GM12878 (cell line): Measurements from ENCODE around the gene RBM10. TPM values are rescaled to one million over a fixed set of nuclear protein-coding genes. Genes with fewer than 3 reads are reported as not detected.

Source experiments
- ATF7 ChIP-seq: fragments of 450-650 bp; IDR thresholded peaks from 2 replicates; pipeline ENCODE4 v1.6.1; 2016; ENCODE audit warnings: low read depth, mild to moderate bottlenecking
- BMI1 ChIP-seq: fragments of 450-650 bp; IDR thresholded peaks from 2 replicates; pipeline ENCODE4 v1.6.1; 2016; ENCODE audit warnings: mild to moderate bottlenecking, moderate library complexity, borderline replicate concordance
- BRCA1 ChIP-seq: IDR thresholded peaks from 2 replicates; pipeline ENCODE4 v1.6.1; 2011; ENCODE audit warnings: low read depth, low read length, improper control_type of control experiment
- CREB1 ChIP-seq: IDR thresholded peaks from 2 replicates; pipeline ENCODE4 v1.6.1; 2012; ENCODE audit warnings: low read depth, mild to moderate bottlenecking, inconsistent platforms
- CREM ChIP-seq: IDR thresholded peaks from 2 replicates; pipeline ENCODE4 v1.6.1; 2014; ENCODE audit warnings: antibody characterized with exemption, low read depth
- ESRRA ChIP-seq: IDR thresholded peaks from 2 replicates; pipeline ENCODE4 v1.6.1; 2012; ENCODE audit warnings: mild to moderate bottlenecking, low read length, improper control_type of control experiment
- FOXK2 ChIP-seq: fragments of 450-650 bp; IDR thresholded peaks from 2 replicates; pipeline ENCODE4 v1.6.1; 2017; ENCODE audit warnings: mild to moderate bottlenecking, moderate library complexity
- IKZF1 ChIP-seq: fragments of 450-650 bp; conservative IDR thresholded peaks from 2 replicates; pipeline ENCODE4 v1.6.1; 2017; ENCODE audit warnings: antibody characterized with exemption, mild to moderate bottlenecking
- JUND ChIP-seq: IDR thresholded peaks from 2 replicates; pipeline ENCODE4 v1.6.1; 2012; ENCODE audit warnings: low read depth, mild to moderate bottlenecking, low read length, improper control_type of control experiment, moderate library complexity
- LARP7 ChIP-seq: fragments of 450-650 bp; IDR thresholded peaks from 2 replicates; pipeline ENCODE4 v1.6.1; 2017; ENCODE audit warnings: mild to moderate bottlenecking
- MAX ChIP-seq: IDR thresholded peaks from 2 replicates; pipeline ENCODE4 v1.6.1; 2012; ENCODE audit warnings: low read depth, low read length, improper control_type of control experiment
- MTA3 ChIP-seq: IDR thresholded peaks from 2 replicates; pipeline ENCODE4 v1.6.1; 2012; ENCODE audit warnings: low read length, inconsistent platforms, borderline replicate concordance
- NFYA ChIP-seq: IDR thresholded peaks from 2 replicates; pipeline ENCODE4 v1.6.1; 2011; ENCODE audit warnings: low read depth, mild to moderate bottlenecking, low read length, improper control_type of control experiment, borderline replicate concordance
- PKNOX1 ChIP-seq: fragments of 450-650 bp; IDR thresholded peaks from 2 replicates; pipeline ENCODE4 v1.6.1; 2016; ENCODE audit warnings: mild to moderate bottlenecking
- PML ChIP-seq: IDR thresholded peaks from 2 replicates; pipeline ENCODE4 v1.6.1; 2012; ENCODE audit warnings: low read length, inconsistent platforms
- RB1 ChIP-seq: fragments of 450-650 bp; formaldehyde crosslinking; IDR thresholded peaks from 2 replicates; pipeline ENCODE4 v1.6.1; 2017; ENCODE audit warnings: mild to moderate bottlenecking, borderline replicate concordance
- RELA ChIP-seq: fragments of 450-650 bp; IDR thresholded peaks from 2 replicates; pipeline ENCODE4 v1.8.0; 2014; ENCODE audit warnings: borderline replicate concordance; ENCODE audit not compliant: partially characterized antibody
- RELB ChIP-seq: fragments of 450-650 bp; IDR thresholded peaks from 2 replicates; pipeline ENCODE4 v1.6.1; 2017; ENCODE audit warnings: low read depth, mild to moderate bottlenecking, moderate library complexity
- RUNX3 ChIP-seq: IDR thresholded peaks from 2 replicates; pipeline ENCODE4 v1.6.1; 2012; ENCODE audit warnings: low read length, inconsistent platforms
- SIX5 ChIP-seq: IDR thresholded peaks from 2 replicates; pipeline ENCODE4 v1.6.1; 2011; ENCODE audit warnings: mild to moderate bottlenecking, low read depth, low read length, moderate library complexity; ENCODE audit not compliant: severe bottlenecking
- SMAD1 ChIP-seq: fragments of 450-650 bp; IDR thresholded peaks from 2 replicates; pipeline ENCODE4 v1.6.1; 2018; ENCODE audit warnings: mild to moderate bottlenecking, low read depth; ENCODE audit not compliant: partially characterized antibody
- SP1 ChIP-seq: IDR thresholded peaks from one replicate; pipeline ENCODE4 v1.6.1; 2011; ENCODE audit warnings: low read depth, low read length
- SREBF2 ChIP-seq: IDR thresholded peaks from 2 replicates; pipeline ENCODE4 v1.6.1; 2012; ENCODE audit warnings: mild to moderate bottlenecking, low read length
- SUPT20H ChIP-seq: IDR thresholded peaks from 2 replicates; pipeline ENCODE4 v1.6.1; 2011; ENCODE audit warnings: low read depth, mild to moderate bottlenecking, low read length, moderate library complexity, borderline replicate concordance; ENCODE audit not compliant: control insufficient read depth
- TCF3 ChIP-seq: IDR thresholded peaks from 2 replicates; pipeline ENCODE4 v1.6.1; 2012; ENCODE audit warnings: low read depth, mild to moderate bottlenecking, low read length, borderline replicate concordance; ENCODE audit not compliant: insufficient read depth
- YY1 ChIP-seq: IDR thresholded peaks from 2 replicates; pipeline ENCODE4 v1.6.1; 2011; ENCODE audit warnings: low read depth, mild to moderate bottlenecking, low read length
- ZNF274 ChIP-seq: IDR thresholded peaks from one replicate; pipeline ENCODE4 v1.8.0; 2011; ENCODE audit not compliant: insufficient read length, insufficient read depth
- ZNF384 ChIP-seq: IDR thresholded peaks from 2 replicates; pipeline ENCODE4 v1.6.1; 2012; ENCODE audit warnings: low read depth, mild to moderate bottlenecking, low read length, improper control_type of control experiment, borderline replicate concordance
- polyA plus RNA-seq, 11 experiments: library from polyadenylated mRNA; depleted of rRNA in 4 of 11; unstranded in 6 of 11; stranded (reverse) in 5 of 11; fragments of >200 nt; fragmentation: Nextera tagmentation in 4 of 11; fragmentation: Illumina TruSeq in 1 of 11; extraction: Ambion mirVana in 4 of 11; extraction: Trizol in 1 of 11; gene quantifications; 1 replicate in 1 of 11; 2 replicates in 10 of 11; pipeline versions ENCODE4 v1.2.1 to v1.2.3, GENCODE V29; 2011 to 2016; ENCODE audit warnings: inconsistent platforms in 2 of 11, missing spikeins in 2 of 11, low read depth in 1 of 11
- total RNA-seq, 4 experiments: library from RNA; depleted of rRNA in 3 of 4; stranded (reverse); fragments of >200 nt in 3 of 4; fragmentation: Illumina TruSeq in 1 of 4; extraction: Trizol in 1 of 4; gene quantifications; 2 replicates each; pipeline versions ENCODE4 v1.2.1 to v1.2.3, GENCODE V29; 2013 to 2021
- TF ChIP-seq, protein P1 (sequence below): IDR thresholded peaks from 2 replicates; pipeline ENCODE4 v1.6.1; 2011; ENCODE audit warnings: mild to moderate bottlenecking, low read depth, low read length, moderate library complexity; ENCODE audit not compliant: insufficient replicate concordance

RBM10 gene
- total and polyA plus RNA-seq, 10 of the 15 experiments (the other 5 are each of a cell fraction or from before 2014, with no cell fraction given) = 1.4 to 60.0 (median 29.8) TPM

DNA sequence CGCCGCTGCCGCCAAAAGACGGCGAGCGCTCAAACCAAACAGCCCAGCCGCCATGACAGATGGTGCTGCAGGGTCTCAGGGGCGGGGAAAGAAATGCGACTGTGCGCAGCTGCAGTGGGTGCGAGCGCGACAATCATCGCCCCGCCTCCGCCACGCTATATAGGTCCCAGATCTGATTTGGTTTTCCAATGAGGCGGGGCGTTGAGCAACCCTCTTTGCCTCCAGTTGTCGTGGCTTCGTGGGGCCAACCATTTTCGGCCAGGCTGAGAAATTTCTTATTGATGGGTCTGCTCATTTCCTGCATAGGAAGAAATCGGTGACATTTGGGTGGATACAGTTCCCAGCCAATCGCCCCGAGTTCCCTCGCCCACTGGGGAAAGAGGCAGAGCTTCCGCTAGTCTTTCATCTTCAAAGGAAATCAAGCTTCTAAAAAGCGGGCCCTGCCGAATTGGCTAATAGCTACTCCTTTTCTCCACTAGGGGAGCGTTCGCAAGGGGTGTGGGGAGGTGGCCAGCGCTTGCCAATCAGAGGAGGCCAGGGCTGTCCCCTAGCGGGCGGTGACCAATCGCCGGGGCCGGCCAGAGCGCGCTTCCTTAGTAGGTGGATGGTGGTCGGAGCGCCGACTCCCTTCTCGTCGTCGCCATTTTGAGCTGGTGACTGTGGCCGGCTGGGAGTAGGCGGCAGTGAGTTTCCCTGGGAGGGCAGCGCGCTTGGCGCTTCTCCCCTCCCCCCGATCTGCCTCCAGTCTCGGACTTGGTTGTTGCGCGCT lies at the start of gene RBM10, which contains the start of gene NDUFB11 (continued):
- TF ChIP-seq, protein P1, sequence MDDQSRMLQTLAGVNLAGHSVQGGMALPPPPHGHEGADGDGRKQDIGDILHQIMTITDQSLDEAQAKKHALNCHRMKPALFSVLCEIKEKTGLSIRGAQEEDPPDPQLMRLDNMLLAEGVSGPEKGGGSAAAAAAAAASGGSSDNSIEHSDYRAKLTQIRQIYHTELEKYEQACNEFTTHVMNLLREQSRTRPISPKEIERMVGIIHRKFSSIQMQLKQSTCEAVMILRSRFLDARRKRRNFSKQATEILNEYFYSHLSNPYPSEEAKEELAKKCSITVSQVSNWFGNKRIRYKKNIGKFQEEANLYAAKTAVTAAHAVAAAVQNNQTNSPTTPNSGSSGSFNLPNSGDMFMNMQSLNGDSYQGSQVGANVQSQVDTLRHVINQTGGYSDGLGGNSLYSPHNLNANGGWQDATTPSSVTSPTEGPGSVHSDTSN = peak; percentile 58
- TF ChIP-seq RELA (no peak), JUND (no peak), YY1 (peak; percentile 93), ZNF274 (no peak), CREB1 (peak; percentile 17; the same call in 1 of the 2 replicates), MTA3 (no peak), PML (peak; percentile 65), PKNOX1 (peak; percentile 93), SMAD1 (no peak), SREBF2 (no peak), IKZF1 (peak; percentile 35; the same call in 1 of the 2 replicates), FOXK2 (no peak), CREM (peak; percentile 37; the same call in 1 of the 2 replicates), RUNX3 (peak; percentile 15; the same call in 1 of the 2 replicates), ZNF384 (no peak), SP1 (peak; percentile 82), RELB (0 out of 2 replicates have a peak, but pooled peaks have one; percentile 27), MAX (0 out of 2 replicates have a peak, but pooled peaks have one; percentile 31), SUPT20H (no peak), LARP7 (no peak; the same call in 1 of the 2 replicates), NFYA (no peak), TCF3 (no peak), ESRRA (no peak), RB1 (peak; percentile 46; the same call in 1 of the 2 replicates), BMI1 (no peak), ATF7 (0 out of 2 replicates have a peak, but pooled peaks have one; percentile 35), SIX5 (no peak), BRCA1 (no peak)
